Panc1 (cell line): Measurements from ENCODE around the gene EPHB1. TPM values are rescaled to one million over a fixed set of nuclear protein-coding genes. Genes with fewer than 3 reads are reported as not detected.

ENCODE experiments used
- ATAC-seq: fragments of 200-7000 bp; cut with Tn5 transposase; 2 replicates; pipeline ENCODE4 v1.9.1; 2020; ENCODE audit warnings: mild to moderate bottlenecking, moderate library complexity
- BruUV-seq: library from RNA; stranded (reverse); fragments of 400-500 nt; replicated peaks from 2 replicates; lab custom pipeline; 2021; lab: Mats Ljungman, UMichigan
- CTCF ChIA-PET: fragments of 300-600 bp; sonication (Branson Sonifier 250); formaldehyde crosslinking; loops from one replicate; lab custom pipeline; 2022; ENCODE audit warnings: antibody characterized with exemption; lab: Charles Lee
- POLR2A ChIA-PET: fragments of 300-600 bp; sonication (Branson Sonifier 250); formaldehyde crosslinking; loops from one replicate; lab custom pipeline; 2022; ENCODE audit warnings: antibody characterized with exemption; lab: Charles Lee
- DNase-seq: peaks from one replicate; pipeline ENCODE4 v3.0.0-alpha.2; 2010; ENCODE audit warnings: low read depth, low spot score
- H3K27ac ChIP-seq: 2 replicates; pipeline ENCODE4 v1.5.1; 2011; ENCODE audit warnings: mild to moderate bottlenecking, low read length, inconsistent platforms
- H3K27me3 ChIP-seq: fragments of 200-500 bp; sonication (Bioruptor generic); 2 replicates; pipeline ENCODE4 v1.6.0; 2014; ENCODE audit warnings: low read length, inconsistent platforms; ENCODE audit not compliant: control insufficient read depth, insufficient read depth
- H3K36me3 ChIP-seq: fragments of 200-500 bp; sonication (Bioruptor generic); 2 replicates; pipeline ENCODE4 v1.5.1; 2014; ENCODE audit warnings: inconsistent platforms, mild to moderate bottlenecking, low read length, moderate library complexity; ENCODE audit not compliant: control insufficient read depth, insufficient read depth
- H3K4me1 ChIP-seq: 2 replicates; pipeline ENCODE4 v1.5.1; 2011; ENCODE audit warnings: inconsistent platforms, mild to moderate bottlenecking, low read length, moderate library complexity; ENCODE audit not compliant: control insufficient read depth, insufficient read depth
- H3K4me3 ChIP-seq, 2 experiments: 2 replicates each; pipeline ENCODE4 v1.5.1; 2011 to 2012; ENCODE audit warnings: low read depth in 2 of 2, low read length in 2 of 2, mild to moderate bottlenecking in 2 of 2, inconsistent platforms in 1 of 2, moderate library complexity in 1 of 2
- H3K9me3 ChIP-seq: fragments of 200-500 bp; sonication (Bioruptor generic); 2 replicates; pipeline ENCODE4 v1.5.1; 2014; ENCODE audit warnings: low read depth, mild to moderate bottlenecking, inconsistent platforms, low read length, moderate library complexity; ENCODE audit not compliant: control insufficient read depth, insufficient read depth
- CTCF ChIP-seq: fragments of 450-650 bp; IDR thresholded peaks from 2 replicates; pipeline ENCODE4 v1.5.1; 2017; ENCODE audit warnings: mild to moderate bottlenecking
- POLR2AphosphoS5 ChIP-seq: IDR thresholded peaks from 2 replicates; pipeline ENCODE4 v1.6.1; 2012; ENCODE audit warnings: mild to moderate bottlenecking, low read depth, low read length, moderate library complexity
- REST ChIP-seq, 2 experiments: IDR thresholded peaks; 2 replicates each; pipeline ENCODE4 v1.6.1; 2011 to 2012; ENCODE audit warnings: low read depth in 2 of 2, control low read depth in 1 of 2, low read length in 1 of 2, mild to moderate bottlenecking in 1 of 2, moderate library complexity in 1 of 2; ENCODE audit not compliant: insufficient read depth in 1 of 2
- SIN3A ChIP-seq: IDR thresholded peaks from 2 replicates; pipeline ENCODE4 v1.6.1; 2012; ENCODE audit warnings: low read depth, mild to moderate bottlenecking, low read length, moderate library complexity, borderline replicate concordance; ENCODE audit not compliant: insufficient read depth
- TCF7L2 ChIP-seq: IDR thresholded peaks from 2 replicates; pipeline ENCODE4 v1.6.1; 2011; ENCODE audit warnings: mild to moderate bottlenecking, low read depth, low read length, inconsistent platforms
- in situ Hi-C: cut with HindIII; loops from 2 replicates; pipeline ENCODE4 v1.10.0; 2016; ENCODE audit warnings: low sequenced_read_pairs, low pct_unique_long_range_greater_than_20kb
- intact Hi-C: fragments of 100-400 bp; cut with micrococcal nuclease; formaldehyde crosslinking; loops from one replicate; pipeline ENCODE4 v1.10.0; 2022; ENCODE audit not compliant: unreplicated experiment
- total RNA-seq: library from RNA; stranded (reverse); gene quantifications from one replicate; pipeline ENCODE4 v1.2.1, GENCODE V29; 2021; ENCODE audit not compliant: unreplicated experiment

The EPHB1 gene
- total RNA-seq, 1 experiment from 2014 or later: 0.46 TPM

- H3K27ac ChIP-seq: no peak overlapping the region
- 0 out of 2 replicates have a peak, but pooled peaks cover 2% of the 10 kb centered on the region for H3K27me3 ChIP-seq
- ATAC-seq (no peak), DNase-seq (no peak)
- BruUV-seq: no TSS peak
- ChIA-PET POLR2A (no interaction called here), CTCF (no interaction called here)
- H3K4me3 ChIP-seq: no peak overlapping the region
- H3K9me3 ChIP-seq: no peaks in the 10 kb centered on the region
- in situ Hi-C loops: no loop called here
- H3K4me1 ChIP-seq: no peaks in the 10 kb centered on the region
- H3K36me3 ChIP-seq: no peaks in the 10 kb centered on the region
- TF ChIP-seq REST (IDR thresholded peaks at IDR 0.05; ENCODE audit: insufficient read depth in 1 of 2, low read depth in 2 of 2, low read length in 1 of 2): no peak
- TF ChIP-seq TCF7L2: no peak
- TF ChIP-seq CTCF: no peak
- TF ChIP-seq SIN3A: no peak
- no peak for TF ChIP-seq POLR2AphosphoS5
- intact Hi-C loops: no loop called here
Observed at GRCh38 chr3:135145581-135145980, 350.5 kb downstream of the EPHB1 start.

- TF ChIP-seq REST (IDR thresholded peaks at IDR 0.05; ENCODE audit: insufficient read depth in 1 of 2, low read depth in 2 of 2, low read length in 1 of 2) (no peak), TCF7L2 (no peak), CTCF (no peak), POLR2AphosphoS5 (no peak), SIN3A (no peak)
- Histone ChIP-seq H3K9me3 (no peaks in the 10 kb centered on the region), H3K4me1 (no peaks in the 10 kb centered on the region), H3K4me3 (no peak overlapping the region), H3K27me3 (0 out of 2 replicates have a peak, but pooled peaks cover 2% of the 10 kb centered on the region), H3K27ac (no peak overlapping the region), H3K36me3 (no peaks in the 10 kb centered on the region)
- CTCF ChIA-PET: no interaction called here
- POLR2A ChIA-PET: no interaction called here
- no TSS peak for BruUV-seq
- in situ Hi-C loops: no loop called here
- no peak for DNase-seq
- intact Hi-C loops: no loop called here
- ATAC-seq: no peak
Observed at GRCh38 chr3:135147657-135148056, 352.6 kb downstream of the EPHB1 start.
